ENCODE results near the gene MISP.

The MISP gene

GRCh38 chr19:796692-797527 lies 46.0 kb downstream of the MISP start, which contains the start of gene PTBP1:
Gene PTBP1 (plus strand): TSS chr19:797452. CDS start chr19:797498, 46 bp downstream.
- DNase-seq (ENCODE audit: low read depth in 2 of 2), result peak; percentile 96 to 97

- DNase-seq (ENCODE audit: low read depth in 2 of 2), result peak; percentile 72 to 85
Measured at GRCh38 chr19:797528-798414, 46.9 kb downstream of the MISP start.

- DNase-seq (ENCODE audit: low read depth in 2 of 2), result no peak
Measured at GRCh38 chr19:798415-799075, 47.6 kb downstream of the MISP start.

- no peak for DNase-seq (ENCODE audit: low read depth in 2 of 2)
Measured at GRCh38 chr19:799076-799881, 48.4 kb downstream of the MISP start.

- no peak for DNase-seq (ENCODE audit: low read depth in 2 of 2)
Measured at GRCh38 chr19:800360-801029, 49.6 kb downstream of the MISP start.

GRCh38 chr19:801030-801860 lies 50.3 kb downstream of the MISP start:
- DNase-seq (ENCODE audit: low read depth in 2 of 2), result no peak

- DNase-seq (ENCODE audit: low read depth in 2 of 2), result no peak
Measured at GRCh38 chr19:801861-802497, 51.1 kb downstream of the MISP start.

GRCh38 chr19:802498-803098 lies 51.7 kb downstream of the MISP start:
- no peak for DNase-seq (ENCODE audit: low read depth in 2 of 2)

GRCh38 chr19:803099-803561 lies 52.2 kb downstream of the MISP start:
- no peak for DNase-seq (ENCODE audit: low read depth in 2 of 2)

GRCh38 chr19:803686-804418 lies 52.9 kb downstream of the MISP start:
- DNase-seq (ENCODE audit: low read depth in 2 of 2), result no peak

- no peak for DNase-seq (ENCODE audit: low read depth in 2 of 2)
Measured at GRCh38 chr19:804419-805165, 53.7 kb downstream of the MISP start.

GRCh38 chr19:805166-805551 lies 54.2 kb downstream of the MISP start:
- DNase-seq (ENCODE audit: low read depth in 2 of 2), result no peak

GRCh38 chr19:805600-806550 lies 55.0 kb downstream of the MISP start:
- DNase-seq (ENCODE audit: low read depth in 2 of 2), result no peak

- no peak for DNase-seq (ENCODE audit: low read depth in 2 of 2)
Measured at GRCh38 chr19:806815-807421, 56.0 kb downstream of the MISP start.

- no peak for DNase-seq (ENCODE audit: low read depth in 2 of 2)
Measured at GRCh38 chr19:807627-808422, 56.9 kb downstream of the MISP start.
